HG02981 (cell line): Measurements from ENCODE around the gene TRMO.

Experiments
- ATAC-seq: cut with Tn5 transposase; IDR thresholded peaks from one replicate; pipeline ENCODE4 v1.9.1; 2021; ENCODE audit warnings: mild to moderate bottlenecking, moderate library complexity; ENCODE audit not compliant: unreplicated experiment

Gene TRMO

GRCh38 chr9:97906236-97906831 is 16.0 kb downstream of the TRMO start:
- no peak for ATAC-seq

GRCh38 chr9:97905228-97905627 is 17.1 kb downstream of the TRMO start:
- no peak for ATAC-seq

GRCh38 chr9:97904725-97905124 is 17.6 kb downstream of the TRMO start:
- ATAC-seq: no peak

GRCh38 chr9:97903177-97903576 is 19.1 kb downstream of the TRMO start:
- no peak for ATAC-seq

GRCh38 chr9:97900738-97901565 is 21.3 kb downstream of the TRMO start:
- no peak for ATAC-seq

GRCh38 chr9:97900103-97900737 is 22.1 kb downstream of the TRMO start:
- no peak for ATAC-seq

GRCh38 chr9:97895695-97896332 is 26.5 kb downstream of the TRMO start:
- no peak for ATAC-seq

- ATAC-seq: no peak
Observed at GRCh38 chr9:97895211-97895610, 27.1 kb downstream of the TRMO start.

- no peak for ATAC-seq
Observed at GRCh38 chr9:97892421-97892820, 29.9 kb downstream of the TRMO start.

- no peak for ATAC-seq
Observed at GRCh38 chr9:97891736-97892135, 30.6 kb downstream of the TRMO start.

GRCh38 chr9:97889941-97890887 is 32.1 kb downstream of the TRMO start:
- no peak for ATAC-seq

- no peak for ATAC-seq
Observed at GRCh38 chr9:97880336-97880735, 42.0 kb downstream of the TRMO start.

GRCh38 chr9:97876061-97876460 is 46.2 kb downstream of the TRMO start:
- no peak for ATAC-seq

GRCh38 chr9:97875111-97875510 is 47.2 kb downstream of the TRMO start:
- no peak for ATAC-seq

GRCh38 chr9:97874624-97875023 is 47.7 kb downstream of the TRMO start:
- ATAC-seq: no peak

- no peak for ATAC-seq
Observed at GRCh38 chr9:97873882-97874281, 48.4 kb downstream of the TRMO start.

- ATAC-seq: no peak
Observed at GRCh38 chr9:97873425-97873824, 48.9 kb downstream of the TRMO start.

- ATAC-seq: no peak
Observed at GRCh38 chr9:97868859-97869258, 53.4 kb downstream of the TRMO start.

GRCh38 chr9:97866848-97867247 is 55.5 kb downstream of the TRMO start:
- ATAC-seq: no peak

- no peak for ATAC-seq
Observed at GRCh38 chr9:97866300-97866699, 56.0 kb downstream of the TRMO start.
